Transverse colon (tissue), 3 donors: Measurements from ENCODE around the gene PPP2R5B.

ENCODE experiments used
- EP300 ChIP-seq: sonication (generic); formaldehyde crosslinking; IDR thresholded peaks from one replicate; pipeline ENCODE4 v1.6.1; 2017; ENCODE audit warnings: antibody characterized with exemption, low read depth
- POLR2A ChIP-seq: fragments of 450-650 bp; IDR thresholded peaks from one replicate; pipeline ENCODE4 v1.6.1; 2016; ENCODE audit warnings: antibody characterized with exemption, mild to moderate bottlenecking, moderate library complexity
- TF ChIP-seq, protein P1 (sequence below), 5 experiments: fragments of 200-600 bp in 3 of 5; fragments of 450-650 bp in 2 of 5; sonication (generic) in 3 of 5; IDR thresholded peaks; 1 replicate in 2 of 5; 2 replicates in 3 of 5; pipeline ENCODE4 v1.5.1; 2016 to 2017; ENCODE audit warnings: antibody characterized with exemption in 5 of 5, inconsistent platforms in 3 of 5, mild to moderate bottlenecking in 2 of 5, moderate library complexity in 1 of 5

DNA sequence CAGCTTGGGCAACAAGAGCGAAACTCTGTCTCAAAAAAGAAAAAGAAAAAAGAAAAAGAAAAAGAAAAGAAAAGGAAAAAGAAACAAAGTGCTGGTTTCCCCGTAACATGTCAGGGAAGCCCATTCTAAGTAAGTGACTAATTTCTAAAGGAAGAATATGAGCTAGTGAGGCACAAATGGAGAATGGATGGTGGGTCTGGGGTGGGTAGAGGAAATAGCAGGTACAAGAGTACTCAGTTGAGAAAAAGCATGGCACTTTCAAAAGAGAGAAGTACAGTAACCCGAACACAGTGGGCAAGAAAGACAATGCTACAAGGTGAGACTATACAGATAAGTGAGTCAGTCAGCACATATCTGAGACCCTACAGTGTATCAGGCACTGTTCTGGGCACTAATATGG is 42.9 kb downstream of the PPP2R5B start:
- no peak for TF ChIP-seq POLR2A
- TF ChIP-seq EP300, result no peak
- TF ChIP-seq, protein P1, sequence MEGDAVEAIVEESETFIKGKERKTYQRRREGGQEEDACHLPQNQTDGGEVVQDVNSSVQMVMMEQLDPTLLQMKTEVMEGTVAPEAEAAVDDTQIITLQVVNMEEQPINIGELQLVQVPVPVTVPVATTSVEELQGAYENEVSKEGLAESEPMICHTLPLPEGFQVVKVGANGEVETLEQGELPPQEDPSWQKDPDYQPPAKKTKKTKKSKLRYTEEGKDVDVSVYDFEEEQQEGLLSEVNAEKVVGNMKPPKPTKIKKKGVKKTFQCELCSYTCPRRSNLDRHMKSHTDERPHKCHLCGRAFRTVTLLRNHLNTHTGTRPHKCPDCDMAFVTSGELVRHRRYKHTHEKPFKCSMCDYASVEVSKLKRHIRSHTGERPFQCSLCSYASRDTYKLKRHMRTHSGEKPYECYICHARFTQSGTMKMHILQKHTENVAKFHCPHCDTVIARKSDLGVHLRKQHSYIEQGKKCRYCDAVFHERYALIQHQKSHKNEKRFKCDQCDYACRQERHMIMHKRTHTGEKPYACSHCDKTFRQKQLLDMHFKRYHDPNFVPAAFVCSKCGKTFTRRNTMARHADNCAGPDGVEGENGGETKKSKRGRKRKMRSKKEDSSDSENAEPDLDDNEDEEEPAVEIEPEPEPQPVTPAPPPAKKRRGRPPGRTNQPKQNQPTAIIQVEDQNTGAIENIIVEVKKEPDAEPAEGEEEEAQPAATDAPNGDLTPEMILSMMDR (IDR thresholded peaks at IDR 0.05), result no peak
